ENCODE measurements around the gene ABCG2. TPM values are rescaled to one million over a fixed set of nuclear protein-coding genes. Genes with fewer than 3 reads are reported as not detected.

The ABCG2 gene
- polyA plus RNA-seq, 1 of the 3 experiments (the other 2 are of a cell fraction): 0.02 TPM

DNA sequence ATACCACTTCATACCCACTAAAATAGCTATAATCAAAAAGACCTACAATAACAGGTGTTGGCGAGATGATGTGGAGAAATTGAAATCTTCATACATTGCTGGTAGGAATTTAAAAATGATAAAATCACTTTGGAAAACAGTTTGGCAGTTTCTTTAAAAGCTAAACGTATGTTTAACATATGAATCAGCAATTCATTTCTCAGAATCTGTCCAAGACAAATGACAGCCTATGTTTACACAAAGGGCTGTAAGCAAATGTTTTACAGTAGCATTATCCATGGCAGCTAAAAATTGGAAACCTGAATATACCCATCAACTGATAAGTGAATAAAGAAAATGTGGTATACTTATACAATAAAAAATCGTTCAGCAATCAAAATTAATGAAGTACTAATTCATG, 33.0 kb upstream of the ABCG2 start:
- WGBS (ENCODE audit: low lambda C conversion rate): 43% methylated on average over 3 of the region's 3 CpGs
- POLR2A ChIA-PET: no interaction called here
- Histone ChIP-seq H3K9me2 (no peaks in the 10 kb centered on the region), H3K36me3 (replicated peaks in 1 of 2; ENCODE audit: control insufficient read depth in 1 of 2, insufficient read depth in 2 of 2, low read length in 1 of 2) (no peaks in the 10 kb centered on the region), H3F3A (replicated peaks; ENCODE audit: insufficient read depth) (no peaks in the 10 kb centered on the region), H3K4me1 (ENCODE audit: control insufficient read depth in 1 of 2, insufficient read depth in 2 of 2, low read depth in 1 of 2, low read length in 1 of 2) (no peaks in the 10 kb centered on the region; a peak in 1 of 4 replicates), H3K9me3 (no peaks in the 10 kb centered on the region; the same call in 1 of the 2 replicates), H3K27me3 (ENCODE audit: insufficient read depth) (no peaks in the 10 kb centered on the region), H3K4me2 (no peak overlapping the region), H4K20me1 (ENCODE audit: insufficient read depth) (no peaks in the 10 kb centered on the region), H3K9ac (no peak overlapping the region), H3K79me2 (ENCODE audit: insufficient read depth) (no peaks in the 10 kb centered on the region), H3K4me3 (ENCODE audit: low read depth in 2 of 2, low read length in 1 of 2) (no peak overlapping the region), H2AFZ (ENCODE audit: low read depth) (0 out of 2 replicates have a peak overlapping the region, but pooled peaks have one; percentile 13), H3K27ac (ENCODE audit: low read depth in 2 of 2, low read length in 1 of 2) (no peak overlapping the region)
- no peak for DNase-seq
- TF ChIP-seq, protein P1, sequence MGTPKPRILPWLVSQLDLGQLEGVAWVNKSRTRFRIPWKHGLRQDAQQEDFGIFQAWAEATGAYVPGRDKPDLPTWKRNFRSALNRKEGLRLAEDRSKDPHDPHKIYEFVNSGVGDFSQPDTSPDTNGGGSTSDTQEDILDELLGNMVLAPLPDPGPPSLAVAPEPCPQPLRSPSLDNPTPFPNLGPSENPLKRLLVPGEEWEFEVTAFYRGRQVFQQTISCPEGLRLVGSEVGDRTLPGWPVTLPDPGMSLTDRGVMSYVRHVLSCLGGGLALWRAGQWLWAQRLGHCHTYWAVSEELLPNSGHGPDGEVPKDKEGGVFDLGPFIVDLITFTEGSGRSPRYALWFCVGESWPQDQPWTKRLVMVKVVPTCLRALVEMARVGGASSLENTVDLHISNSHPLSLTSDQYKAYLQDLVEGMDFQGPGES (IDR thresholded peaks at IDR 0.05; ENCODE audit: low read depth, low read length): no peak
- no peak for TF ChIP-seq GATA2 (CRISPR knock-in tag; IDR thresholded peaks at IDR 0.05)
- TF ChIP-seq MEF2A (IDR thresholded peaks at IDR 0.05; ENCODE audit: borderline replicate concordance, low read depth): no peak
- no peak for TF ChIP-seq FOXM1 (IDR thresholded peaks at IDR 0.05; ENCODE audit: low read depth)
- TF ChIP-seq RFX5 (IDR thresholded peaks at IDR 0.05; ENCODE audit: low read length): no peak
- no peak for TF ChIP-seq YY1 (IDR thresholded peaks at IDR 0.05; ENCODE audit: low read depth)
- CTCF ChIA-PET: interaction anchor here (0.7 to 2.6 kb wide), 4 partner anchors 20 to 327 kb away, joined by 3 to 12 read pairs (median 4); no protein-coding TSS in a partner anchor

DNA sequence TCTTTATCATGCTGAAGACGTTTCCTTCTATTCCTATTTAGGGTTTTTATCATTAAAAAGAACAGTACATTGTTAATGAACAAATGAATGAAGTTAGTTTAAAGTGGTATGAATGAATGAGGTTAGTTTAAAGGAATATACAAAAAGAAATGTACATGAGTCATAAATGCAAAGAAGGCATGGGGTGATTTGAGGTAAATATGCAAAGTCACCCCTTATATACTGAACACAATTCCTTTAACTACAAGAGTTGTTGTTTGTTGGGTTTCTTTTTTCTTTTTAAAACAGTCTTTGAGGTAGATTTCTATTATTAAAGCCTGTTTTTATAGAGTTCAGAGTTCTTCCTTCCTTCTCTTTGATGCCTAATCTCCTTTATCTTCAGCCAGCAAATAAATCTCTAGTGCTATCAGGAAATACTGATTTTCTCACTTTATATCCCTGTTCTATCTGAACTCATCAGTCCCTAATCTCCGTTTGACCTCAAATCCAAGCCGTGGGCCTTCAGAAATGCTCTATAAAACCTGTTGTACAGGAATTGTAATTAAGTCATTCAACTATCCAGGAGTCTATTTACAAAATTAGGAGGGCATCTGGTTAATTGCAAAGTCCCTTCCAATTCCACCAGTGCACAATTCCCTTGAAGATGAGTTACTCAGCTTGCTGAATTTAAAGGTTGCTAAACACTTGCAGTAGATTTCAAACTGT, 31.6 kb upstream of the ABCG2 start:
- ChIA-PET CTCF (interaction anchor here (1.3 to 2.6 kb wide), 2 partner anchors 22 kb away, joined by 8 to 12 read pairs; no protein-coding TSS in a partner anchor), POLR2A (no interaction called here)
- Histone ChIP-seq H3K27me3 (ENCODE audit: insufficient read depth) (no peaks in the 10 kb centered on the region; the same call in 1 of the 2 replicates), H3K4me3 (ENCODE audit: low read depth in 2 of 2, low read length in 1 of 2) (no peak overlapping the region), H3K9me2 (no peaks in the 10 kb centered on the region), H3K4me2 (no peak overlapping the region), H2AFZ (ENCODE audit: low read depth) (no peak overlapping the region), H3K27ac (ENCODE audit: low read depth in 2 of 2, low read length in 1 of 2) (no peak overlapping the region), H3K36me3 (replicated peaks in 1 of 2; ENCODE audit: control insufficient read depth in 1 of 2, insufficient read depth in 2 of 2, low read length in 1 of 2) (no peaks in the 10 kb centered on the region), H3K9me3 (no peaks in the 10 kb centered on the region; the same call in 1 of the 2 replicates), H3F3A (replicated peaks; ENCODE audit: insufficient read depth) (no peaks in the 10 kb centered on the region), H3K4me1 (ENCODE audit: control insufficient read depth in 1 of 2, insufficient read depth in 2 of 2, low read depth in 1 of 2, low read length in 1 of 2) (no peaks in the 10 kb centered on the region), H3K9ac (no peak overlapping the region), H4K20me1 (ENCODE audit: insufficient read depth) (no peaks in the 10 kb centered on the region), H3K79me2 (ENCODE audit: insufficient read depth) (no peaks in the 10 kb centered on the region)
- no peak for TF ChIP-seq RAD21 (IDR thresholded peaks at IDR 0.05; ENCODE audit: low read length)
- TF ChIP-seq SIN3A (IDR thresholded peaks at IDR 0.05; ENCODE audit: borderline replicate concordance, low read depth, low read length): no peak
- TF ChIP-seq FOXM1 (IDR thresholded peaks at IDR 0.05; ENCODE audit: low read depth): no peak
- TF ChIP-seq, protein P2, sequence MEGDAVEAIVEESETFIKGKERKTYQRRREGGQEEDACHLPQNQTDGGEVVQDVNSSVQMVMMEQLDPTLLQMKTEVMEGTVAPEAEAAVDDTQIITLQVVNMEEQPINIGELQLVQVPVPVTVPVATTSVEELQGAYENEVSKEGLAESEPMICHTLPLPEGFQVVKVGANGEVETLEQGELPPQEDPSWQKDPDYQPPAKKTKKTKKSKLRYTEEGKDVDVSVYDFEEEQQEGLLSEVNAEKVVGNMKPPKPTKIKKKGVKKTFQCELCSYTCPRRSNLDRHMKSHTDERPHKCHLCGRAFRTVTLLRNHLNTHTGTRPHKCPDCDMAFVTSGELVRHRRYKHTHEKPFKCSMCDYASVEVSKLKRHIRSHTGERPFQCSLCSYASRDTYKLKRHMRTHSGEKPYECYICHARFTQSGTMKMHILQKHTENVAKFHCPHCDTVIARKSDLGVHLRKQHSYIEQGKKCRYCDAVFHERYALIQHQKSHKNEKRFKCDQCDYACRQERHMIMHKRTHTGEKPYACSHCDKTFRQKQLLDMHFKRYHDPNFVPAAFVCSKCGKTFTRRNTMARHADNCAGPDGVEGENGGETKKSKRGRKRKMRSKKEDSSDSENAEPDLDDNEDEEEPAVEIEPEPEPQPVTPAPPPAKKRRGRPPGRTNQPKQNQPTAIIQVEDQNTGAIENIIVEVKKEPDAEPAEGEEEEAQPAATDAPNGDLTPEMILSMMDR (IDR thresholded peaks at IDR 0.05): no peak
- no peak for TF ChIP-seq GATA2 (CRISPR knock-in tag; IDR thresholded peaks at IDR 0.05)
- TF ChIP-seq MEF2A (IDR thresholded peaks at IDR 0.05; ENCODE audit: borderline replicate concordance, low read depth): no peak
- TF ChIP-seq EZH2phosphoT487 (IDR thresholded peaks at IDR 0.05; ENCODE audit: borderline replicate concordance, low read depth): no peak
- TF ChIP-seq, protein P3, sequence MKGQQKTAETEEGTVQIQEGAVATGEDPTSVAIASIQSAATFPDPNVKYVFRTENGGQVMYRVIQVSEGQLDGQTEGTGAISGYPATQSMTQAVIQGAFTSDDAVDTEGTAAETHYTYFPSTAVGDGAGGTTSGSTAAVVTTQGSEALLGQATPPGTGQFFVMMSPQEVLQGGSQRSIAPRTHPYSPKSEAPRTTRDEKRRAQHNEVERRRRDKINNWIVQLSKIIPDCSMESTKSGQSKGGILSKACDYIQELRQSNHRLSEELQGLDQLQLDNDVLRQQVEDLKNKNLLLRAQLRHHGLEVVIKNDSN (IDR thresholded peaks at IDR 0.05; ENCODE audit: borderline replicate concordance, low read depth): no peak
- no peak for TF ChIP-seq RXRA (IDR thresholded peaks at IDR 0.05; ENCODE audit: borderline replicate concordance, low read depth)
- TF ChIP-seq, protein P4, sequence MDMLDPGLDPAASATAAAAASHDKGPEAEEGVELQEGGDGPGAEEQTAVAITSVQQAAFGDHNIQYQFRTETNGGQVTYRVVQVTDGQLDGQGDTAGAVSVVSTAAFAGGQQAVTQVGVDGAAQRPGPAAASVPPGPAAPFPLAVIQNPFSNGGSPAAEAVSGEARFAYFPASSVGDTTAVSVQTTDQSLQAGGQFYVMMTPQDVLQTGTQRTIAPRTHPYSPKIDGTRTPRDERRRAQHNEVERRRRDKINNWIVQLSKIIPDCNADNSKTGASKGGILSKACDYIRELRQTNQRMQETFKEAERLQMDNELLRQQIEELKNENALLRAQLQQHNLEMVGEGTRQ (IDR thresholded peaks at IDR 0.05; ENCODE audit: borderline replicate concordance, low read depth, low read length): no peak
- TF ChIP-seq ELF1 (IDR thresholded peaks at IDR 0.05): no peak
- TF ChIP-seq, protein P1 (IDR thresholded peaks at IDR 0.05; ENCODE audit: low read depth, low read length): no peak
- WGBS (ENCODE audit: low lambda C conversion rate): 39% methylated on average over 3 of the region's 3 CpGs
- no peak for DNase-seq
